WI38 (cell line): ENCODE measurements around the gene TRIM14.

ENCODE experiments used
- H3K4me3 ChIP-seq: 2 replicates; pipeline ENCODE4 v1.5.1; 2011; ENCODE audit warnings: low read depth, mild to moderate bottlenecking, control low read depth, low read length
- CTCF ChIP-seq: IDR thresholded peaks from 2 replicates; pipeline ENCODE4 v1.5.1; 2012; ENCODE audit warnings: low read depth, mild to moderate bottlenecking, control low read depth, low read length

Gene TRIM14

DNA sequence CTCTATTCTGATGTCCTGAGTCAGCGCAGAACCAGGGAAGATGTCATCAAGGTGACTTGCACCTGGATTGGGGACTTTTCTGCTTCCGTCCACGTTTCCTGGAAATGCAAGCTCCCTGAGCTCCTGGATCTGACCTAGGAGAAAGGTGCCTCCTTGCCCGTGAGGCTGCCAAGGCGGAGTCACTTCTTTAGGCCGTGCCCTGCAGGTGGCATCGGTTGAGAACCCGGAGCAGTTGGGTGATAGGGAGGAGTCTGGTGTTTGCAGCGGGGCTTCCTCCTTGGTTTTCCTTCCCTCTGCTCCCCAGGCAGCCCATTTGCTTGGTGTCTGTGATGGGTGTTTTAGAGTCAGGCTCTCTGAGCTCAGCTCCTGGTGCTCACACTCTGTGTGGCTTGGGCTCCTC lies 47.3 kb downstream of the TRIM14 start:
- no peak overlapping the region for H3K4me3 ChIP-seq
- no peak for TF ChIP-seq CTCF

DNA sequence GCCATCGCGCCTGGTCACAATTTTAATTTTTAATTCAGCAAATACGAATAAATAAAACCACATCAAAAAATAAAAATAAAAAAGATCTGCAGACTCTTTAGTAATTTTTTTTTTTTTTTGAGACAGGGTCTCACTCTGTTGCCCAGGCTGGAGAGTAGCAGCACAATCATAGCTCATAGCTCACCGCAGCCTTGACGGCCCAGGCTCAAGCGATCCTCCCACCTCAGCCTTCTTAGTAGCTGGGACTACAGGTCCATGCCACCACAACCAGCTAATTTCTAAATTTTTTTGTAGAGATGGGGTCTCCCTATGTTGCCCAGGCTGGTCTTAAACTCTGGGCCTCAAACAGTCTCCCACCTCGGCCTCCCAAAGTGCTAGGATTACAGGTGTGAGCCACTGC lies 48.3 kb downstream of the TRIM14 start:
- TF ChIP-seq CTCF = no peak
- H3K4me3 ChIP-seq = no peak overlapping the region

DNA sequence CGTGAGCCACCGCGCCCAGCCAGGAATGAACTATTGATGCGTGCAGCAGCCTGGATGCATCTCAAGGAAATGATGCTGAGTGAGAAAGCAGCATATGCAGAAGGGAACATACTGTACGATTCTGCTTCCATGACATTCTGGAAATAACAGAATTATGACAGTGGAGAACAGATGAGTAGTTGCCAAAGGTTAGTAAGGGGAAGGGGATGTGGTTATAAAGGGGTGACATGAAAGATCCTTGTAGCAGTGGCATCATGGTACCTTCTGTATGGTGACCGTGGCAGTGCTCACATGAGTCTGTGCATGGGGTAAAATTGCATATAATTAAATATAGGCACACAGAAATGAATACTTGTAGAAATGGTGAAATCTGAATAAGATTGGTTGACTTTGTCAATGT lies 49.5 kb downstream of the TRIM14 start:
- H3K4me3 ChIP-seq = no peak overlapping the region
- TF ChIP-seq CTCF = no peak

DNA sequence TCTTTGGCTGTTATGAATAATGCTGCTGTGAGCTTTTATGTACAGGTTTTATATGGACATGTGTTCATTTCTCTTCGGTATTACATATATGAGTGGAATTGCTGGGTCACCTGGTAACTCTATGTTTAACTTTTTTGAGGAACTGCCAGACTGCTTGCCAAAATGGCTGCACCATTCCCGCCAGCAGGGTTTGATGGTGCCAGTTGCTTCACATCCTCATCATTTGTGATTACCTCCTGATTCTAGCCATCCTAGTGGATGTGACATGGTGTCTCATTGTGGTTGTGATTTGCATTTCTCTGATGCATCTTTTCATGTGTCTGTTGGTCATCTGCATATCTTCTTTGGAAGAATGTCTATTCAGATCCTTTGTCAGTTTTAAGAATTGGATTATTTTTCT lies 51.8 kb downstream of the TRIM14 start:
- TF ChIP-seq CTCF = no peak

GRCh38 chr9:98066235-98066634 lies 52.8 kb downstream of the TRIM14 start:
- TF ChIP-seq CTCF = no peak

More for the DNA sequence above, 51.8 kb downstream of the TRIM14 start:
- H3K4me3 ChIP-seq = no peak overlapping the region

DNA sequence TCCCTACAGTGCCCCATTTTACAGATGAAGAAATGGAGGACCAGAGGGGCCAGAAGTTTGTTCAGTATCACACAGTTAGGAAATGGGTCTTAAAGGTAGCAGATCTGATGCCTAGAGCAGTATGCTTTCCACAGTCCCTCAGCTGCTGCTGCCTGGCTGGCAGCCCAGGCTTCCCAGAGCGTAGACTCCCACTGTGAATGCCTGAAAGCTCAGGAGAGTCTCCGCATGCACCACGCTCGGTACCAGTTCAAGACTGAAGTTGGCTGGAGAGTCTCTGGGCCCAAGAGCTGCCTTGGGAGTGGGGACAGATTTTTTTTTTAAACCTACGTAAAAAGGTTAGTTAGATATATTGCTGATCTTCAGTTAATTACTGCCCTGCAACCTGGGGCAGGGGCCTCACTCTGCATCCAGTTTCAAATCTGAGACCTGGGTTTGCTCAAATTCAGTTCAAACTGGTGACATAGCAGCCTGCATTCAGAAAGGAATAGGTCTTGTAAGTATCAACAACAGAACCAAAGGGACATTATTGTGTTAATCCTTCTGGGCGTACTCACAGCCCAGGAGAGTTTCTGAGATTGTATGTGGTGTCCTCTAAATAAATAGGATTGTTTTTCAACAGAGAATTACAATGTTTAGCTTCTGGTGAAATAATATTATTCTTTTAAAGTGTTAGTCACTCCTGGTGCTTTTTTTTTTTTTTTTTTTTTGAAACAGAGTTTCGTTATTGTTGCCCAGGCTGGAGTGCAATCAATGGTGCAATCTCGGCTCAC lies 54.2 kb downstream of the TRIM14 start:
- H3K4me3 ChIP-seq = no peak overlapping the region
- TF ChIP-seq CTCF = no peak

More at GRCh38 chr9:98066235-98066634, 52.8 kb downstream of the TRIM14 start:
- no peak overlapping the region for H3K4me3 ChIP-seq

DNA sequence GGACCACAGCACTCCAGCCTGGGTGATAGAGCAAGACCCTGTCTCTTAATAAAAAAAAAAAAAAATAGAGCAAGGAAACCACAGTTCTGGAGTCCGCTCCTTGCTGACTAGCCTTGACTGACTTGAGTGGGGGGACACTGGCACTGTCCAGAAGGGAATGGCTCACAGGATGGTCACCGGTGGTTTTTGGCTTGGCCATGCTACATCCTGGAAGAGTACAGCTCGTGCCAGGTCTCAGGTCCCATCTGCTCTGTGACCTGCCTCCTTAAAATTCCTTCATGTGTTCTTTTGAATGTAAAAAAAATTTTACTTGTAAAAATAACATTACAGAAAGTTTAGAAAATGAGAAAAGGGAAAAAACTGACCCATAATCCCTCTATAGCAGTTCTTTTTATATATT lies 56.9 kb downstream of the TRIM14 start:
- H3K4me3 ChIP-seq = no peak overlapping the region
- TF ChIP-seq CTCF = no peak
